HG02938 (cell line): ENCODE measurements around the gene AEN.

Source experiments
- ATAC-seq: cut with Tn5 transposase; IDR thresholded peaks from one replicate; pipeline ENCODE4 v1.9.1; 2021; ENCODE audit warnings: mild to moderate bottlenecking, moderate library complexity; ENCODE audit not compliant: unreplicated experiment

AEN gene

DNA sequence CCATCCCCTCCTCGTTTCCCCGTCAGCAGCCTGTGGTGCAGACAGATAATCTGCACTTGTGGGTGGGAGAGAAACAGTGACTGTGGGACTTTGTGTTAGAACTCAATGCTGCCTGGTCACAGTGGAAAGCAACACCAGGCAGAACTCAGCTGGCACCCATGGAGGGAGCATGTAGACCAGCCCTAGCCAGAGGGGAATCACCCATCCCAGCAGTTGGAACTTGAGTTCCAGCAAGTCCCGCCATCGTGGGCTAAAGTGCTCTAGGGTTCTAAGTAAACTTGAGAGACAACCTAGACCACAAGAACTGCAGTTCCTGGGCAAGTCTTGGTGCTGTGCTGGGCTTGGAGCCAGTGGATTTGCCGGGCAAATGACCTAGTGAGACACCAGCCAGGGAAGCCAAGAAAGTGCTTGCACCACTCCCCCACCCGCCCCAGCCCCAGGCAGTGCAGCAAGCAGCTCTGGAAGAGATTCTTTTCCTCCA is 42.0 kb downstream of the AEN start:
- ATAC-seq, result no peak

DNA sequence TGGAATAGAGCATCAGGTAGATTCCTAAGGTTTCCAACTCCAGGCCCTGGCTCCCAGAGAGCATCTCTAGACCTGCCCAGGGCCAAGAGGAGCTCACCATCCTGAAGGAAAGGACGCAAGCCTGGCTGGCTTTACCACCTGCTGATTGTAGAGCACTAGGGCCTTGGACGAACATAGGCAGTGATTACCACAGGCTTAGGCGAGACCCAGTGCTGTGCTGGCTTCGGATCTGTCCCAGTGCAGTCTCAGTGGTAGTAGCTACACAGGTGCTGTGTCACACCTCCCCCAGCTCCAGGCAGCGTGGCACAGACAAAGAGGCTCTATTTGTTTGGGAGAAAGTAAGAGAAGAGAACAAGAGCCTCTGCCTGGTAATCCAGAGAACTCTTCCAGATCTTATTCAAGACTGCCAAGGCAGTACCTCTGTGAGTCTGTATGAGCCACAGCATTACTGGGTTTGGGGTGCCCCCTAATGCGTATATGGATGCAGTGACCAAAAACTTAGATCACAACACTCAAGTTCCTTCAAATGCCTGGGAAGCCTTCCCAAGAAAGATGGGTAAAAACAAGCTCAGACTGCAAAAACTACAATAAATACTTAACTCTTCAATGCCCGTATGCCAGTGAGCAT is 43.1 kb downstream of the AEN start:
- no peak for ATAC-seq

DNA sequence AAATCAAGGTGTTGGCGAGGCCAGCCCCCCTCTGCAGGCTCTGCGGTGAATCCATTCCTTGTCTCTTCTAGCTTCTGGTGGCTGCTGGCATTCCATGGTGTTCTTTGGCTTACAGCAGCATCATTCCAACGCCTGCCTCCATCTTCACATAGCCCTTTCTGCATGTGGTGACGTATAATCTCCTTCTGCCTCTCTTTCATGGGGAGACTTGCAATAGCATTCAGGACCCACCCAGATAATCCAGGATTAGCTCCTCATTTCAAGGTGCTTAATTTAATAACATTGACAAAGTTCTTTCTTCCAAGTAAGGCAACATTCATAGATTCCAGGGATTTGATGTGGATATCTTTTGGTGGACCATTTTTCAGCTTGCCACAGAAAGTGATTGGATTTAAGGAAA is 53.5 kb downstream of the AEN start:
- ATAC-seq, result no peak

DNA sequence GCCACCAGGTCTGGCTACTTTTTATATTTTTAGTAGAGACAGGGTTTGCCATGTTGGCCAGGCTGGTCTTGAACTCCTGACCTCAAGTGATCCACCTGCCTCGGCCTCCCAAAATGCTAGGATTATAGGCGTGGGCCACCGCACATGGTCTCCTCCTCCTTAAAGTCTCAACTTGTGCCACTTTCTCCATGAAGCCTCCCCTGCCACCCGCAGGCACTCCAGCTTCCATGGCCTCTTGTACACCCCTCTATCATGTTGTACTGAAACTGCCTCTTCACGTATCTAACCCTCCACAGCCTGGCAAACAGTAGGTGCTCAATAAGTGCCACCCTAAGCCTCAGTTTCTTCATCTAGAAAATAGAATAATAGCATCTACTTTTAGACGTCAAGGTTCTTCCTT is 57.6 kb downstream of the AEN start:
- ATAC-seq, result no peak

- no peak for ATAC-seq
These were observed 59.3 kb downstream of the AEN start for GRCh38 chr15:88680241-88681001.

- ATAC-seq, result no peak
These were observed 60.6 kb downstream of the AEN start for GRCh38 chr15:88681610-88682221.
